GM12874 (cell line): Measurements from ENCODE around the gene MYH9.

Experiments used
- CTCF ChIP-seq: IDR thresholded peaks from 2 replicates; pipeline ENCODE4 v1.5.1; 2011; ENCODE audit warnings: low read depth, mild to moderate bottlenecking, control low read depth, low read length, moderate library complexity; ENCODE audit not compliant: insufficient read depth

The MYH9 gene

GRCh38 chr22:36397131-36398093 lies 9.6 kb upstream of the MYH9 start:
- TF ChIP-seq CTCF: no peak

GRCh38 chr22:36395915-36396314 lies 8.1 kb upstream of the MYH9 start:
- no peak for TF ChIP-seq CTCF

DNA sequence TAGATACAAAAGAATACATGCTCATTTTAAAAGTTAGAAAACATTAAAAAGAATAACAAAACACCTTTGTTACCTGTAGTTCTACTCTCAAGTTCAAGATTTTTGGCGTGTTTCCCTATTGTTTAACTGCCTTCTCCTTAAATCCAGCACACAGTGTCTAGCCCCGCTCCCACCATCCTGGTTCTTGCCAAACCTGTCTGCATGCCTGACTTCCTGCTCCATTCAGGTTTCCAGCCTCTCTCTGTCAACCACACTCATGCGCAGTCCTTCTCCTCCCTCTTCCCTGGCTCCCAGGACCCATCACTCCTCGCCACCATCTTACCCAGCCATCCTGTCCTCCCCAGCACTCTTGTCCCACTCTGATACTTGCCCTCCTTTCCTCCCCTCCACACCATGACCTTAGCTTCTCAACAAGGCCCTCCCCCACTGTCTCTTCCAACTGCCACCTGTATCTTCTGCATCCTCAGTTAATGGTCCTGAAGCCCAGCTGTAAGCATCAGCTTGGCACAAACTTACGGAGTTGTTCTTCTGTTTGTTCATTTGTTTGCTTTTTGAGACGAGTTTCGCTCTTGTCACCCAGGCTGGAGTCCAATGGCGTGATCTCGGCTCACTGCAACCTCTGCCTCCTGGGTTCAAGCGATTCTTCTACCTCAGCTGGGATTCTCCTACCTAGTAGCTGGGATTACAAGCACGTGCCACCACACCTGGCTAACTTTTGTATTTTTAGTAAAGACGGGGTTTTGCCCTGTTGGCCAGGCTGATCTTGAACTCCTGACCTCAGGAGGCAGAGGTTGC lies 7.5 kb upstream of the MYH9 start:
- no peak for TF ChIP-seq CTCF

DNA sequence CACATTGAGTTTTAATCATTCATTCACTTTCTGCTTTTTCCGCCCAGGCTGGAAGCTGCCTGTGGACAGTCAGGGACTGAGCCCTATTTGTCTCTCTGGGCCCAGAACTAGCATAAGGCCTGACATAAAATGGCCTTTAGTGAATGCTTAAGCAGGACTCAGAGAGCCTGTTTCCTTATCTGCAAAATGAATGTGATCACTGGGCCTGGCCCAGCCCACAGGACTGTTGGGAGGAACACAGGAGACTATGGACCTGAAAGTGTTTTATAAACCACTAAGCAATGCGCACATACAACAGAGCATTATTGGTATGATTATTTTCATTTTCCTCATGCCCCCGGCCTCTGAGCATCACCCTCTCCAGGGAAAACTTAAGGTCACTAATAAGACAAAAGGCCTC lies 3.9 kb upstream of the MYH9 start:
- TF ChIP-seq CTCF: no peak

GRCh38 chr22:36387709-36387958 lies 133 bp downstream of the MYH9 start:
- TF ChIP-seq CTCF: no peak

- no peak for TF ChIP-seq CTCF
Observed at GRCh38 chr22:36386900-36387708, 663 bp downstream of the MYH9 start.
